ENCODE data around the gene C3orf70.

Gene C3orf70

GRCh38 chr3:185075547-185075946 lies 77.3 kb downstream of the C3orf70 start:
- TF ChIP-seq POLR2AphosphoS5 (IDR thresholded peaks at IDR 0.05; ENCODE audit: low read depth) (no peak), CTCF (IDR thresholded peaks at IDR 0.05; ENCODE audit: insufficient read depth, low read length) (no peak), GABPA (IDR thresholded peaks at IDR 0.05; ENCODE audit: low read depth) (no peak), SPI1 (IDR thresholded peaks at IDR 0.05; ENCODE audit: borderline replicate concordance, low read depth) (no peak)
- TF ChIP-seq, protein P1, sequence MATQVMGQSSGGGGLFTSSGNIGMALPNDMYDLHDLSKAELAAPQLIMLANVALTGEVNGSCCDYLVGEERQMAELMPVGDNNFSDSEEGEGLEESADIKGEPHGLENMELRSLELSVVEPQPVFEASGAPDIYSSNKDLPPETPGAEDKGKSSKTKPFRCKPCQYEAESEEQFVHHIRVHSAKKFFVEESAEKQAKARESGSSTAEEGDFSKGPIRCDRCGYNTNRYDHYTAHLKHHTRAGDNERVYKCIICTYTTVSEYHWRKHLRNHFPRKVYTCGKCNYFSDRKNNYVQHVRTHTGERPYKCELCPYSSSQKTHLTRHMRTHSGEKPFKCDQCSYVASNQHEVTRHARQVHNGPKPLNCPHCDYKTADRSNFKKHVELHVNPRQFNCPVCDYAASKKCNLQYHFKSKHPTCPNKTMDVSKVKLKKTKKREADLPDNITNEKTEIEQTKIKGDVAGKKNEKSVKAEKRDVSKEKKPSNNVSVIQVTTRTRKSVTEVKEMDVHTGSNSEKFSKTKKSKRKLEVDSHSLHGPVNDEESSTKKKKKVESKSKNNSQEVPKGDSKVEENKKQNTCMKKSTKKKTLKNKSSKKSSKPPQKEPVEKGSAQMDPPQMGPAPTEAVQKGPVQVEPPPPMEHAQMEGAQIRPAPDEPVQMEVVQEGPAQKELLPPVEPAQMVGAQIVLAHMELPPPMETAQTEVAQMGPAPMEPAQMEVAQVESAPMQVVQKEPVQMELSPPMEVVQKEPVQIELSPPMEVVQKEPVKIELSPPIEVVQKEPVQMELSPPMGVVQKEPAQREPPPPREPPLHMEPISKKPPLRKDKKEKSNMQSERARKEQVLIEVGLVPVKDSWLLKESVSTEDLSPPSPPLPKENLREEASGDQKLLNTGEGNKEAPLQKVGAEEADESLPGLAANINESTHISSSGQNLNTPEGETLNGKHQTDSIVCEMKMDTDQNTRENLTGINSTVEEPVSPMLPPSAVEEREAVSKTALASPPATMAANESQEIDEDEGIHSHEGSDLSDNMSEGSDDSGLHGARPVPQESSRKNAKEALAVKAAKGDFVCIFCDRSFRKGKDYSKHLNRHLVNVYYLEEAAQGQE (IDR thresholded peaks at IDR 0.05; ENCODE audit: insufficient replicate concordance, low read depth) = no peak
- Histone ChIP-seq H3K4me3 (replicated peaks; ENCODE audit: insufficient read depth, low read length) (no peak overlapping the region), H3K27me3 (ENCODE audit: insufficient read depth, poor library complexity, severe bottlenecking) (no peaks in the 10 kb centered on the region), H3K27ac (replicated peaks) (no peak overlapping the region)
- DNase-seq (ENCODE audit: low read depth in 1 of 2, low spot score in 1 of 2) = no peak

DNA sequence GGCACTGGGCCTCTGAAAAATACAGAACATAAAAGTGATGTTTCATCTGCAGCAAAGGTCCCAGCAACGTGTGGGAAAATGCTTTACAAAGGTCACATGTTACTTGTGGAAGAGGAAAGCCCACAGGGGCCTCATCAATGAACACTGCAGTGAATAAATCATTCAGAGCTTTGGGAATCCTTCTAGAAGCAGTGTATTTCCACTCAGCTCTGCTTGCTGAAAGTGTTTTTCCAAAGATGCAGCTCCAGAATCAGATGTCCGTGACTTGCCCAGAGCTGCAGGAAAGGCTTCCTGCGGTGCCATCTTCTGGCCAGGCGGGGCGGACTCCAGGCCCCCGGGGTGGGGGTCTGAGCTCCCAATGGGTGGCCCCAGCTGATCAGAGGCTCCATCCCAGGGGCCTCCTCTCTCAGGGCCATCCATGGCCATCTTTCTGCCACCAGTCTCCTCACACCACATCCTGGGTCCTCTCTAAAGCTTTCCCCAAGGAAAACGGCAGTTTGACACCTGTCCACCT lies 81.5 kb downstream of the C3orf70 start:
- Histone ChIP-seq H3K27ac (replicated peaks) (no peak overlapping the region), H3K27me3 (ENCODE audit: insufficient read depth, poor library complexity, severe bottlenecking) (no peaks in the 10 kb centered on the region), H3K4me3 (replicated peaks; ENCODE audit: insufficient read depth, low read length) (no peak overlapping the region)
- DNase-seq (ENCODE audit: low read depth in 1 of 2, low spot score in 1 of 2) = no peak
- TF ChIP-seq CTCF (IDR thresholded peaks at IDR 0.05; ENCODE audit: insufficient read depth, low read length) = no peak
- TF ChIP-seq SPI1 (IDR thresholded peaks at IDR 0.05; ENCODE audit: borderline replicate concordance, low read depth) = no peak
- TF ChIP-seq, protein P1 (IDR thresholded peaks at IDR 0.05; ENCODE audit: insufficient replicate concordance, low read depth) = no peak
- no peak for TF ChIP-seq POLR2AphosphoS5 (IDR thresholded peaks at IDR 0.05; ENCODE audit: low read depth)
- no peak for TF ChIP-seq GABPA (IDR thresholded peaks at IDR 0.05; ENCODE audit: low read depth)

DNA sequence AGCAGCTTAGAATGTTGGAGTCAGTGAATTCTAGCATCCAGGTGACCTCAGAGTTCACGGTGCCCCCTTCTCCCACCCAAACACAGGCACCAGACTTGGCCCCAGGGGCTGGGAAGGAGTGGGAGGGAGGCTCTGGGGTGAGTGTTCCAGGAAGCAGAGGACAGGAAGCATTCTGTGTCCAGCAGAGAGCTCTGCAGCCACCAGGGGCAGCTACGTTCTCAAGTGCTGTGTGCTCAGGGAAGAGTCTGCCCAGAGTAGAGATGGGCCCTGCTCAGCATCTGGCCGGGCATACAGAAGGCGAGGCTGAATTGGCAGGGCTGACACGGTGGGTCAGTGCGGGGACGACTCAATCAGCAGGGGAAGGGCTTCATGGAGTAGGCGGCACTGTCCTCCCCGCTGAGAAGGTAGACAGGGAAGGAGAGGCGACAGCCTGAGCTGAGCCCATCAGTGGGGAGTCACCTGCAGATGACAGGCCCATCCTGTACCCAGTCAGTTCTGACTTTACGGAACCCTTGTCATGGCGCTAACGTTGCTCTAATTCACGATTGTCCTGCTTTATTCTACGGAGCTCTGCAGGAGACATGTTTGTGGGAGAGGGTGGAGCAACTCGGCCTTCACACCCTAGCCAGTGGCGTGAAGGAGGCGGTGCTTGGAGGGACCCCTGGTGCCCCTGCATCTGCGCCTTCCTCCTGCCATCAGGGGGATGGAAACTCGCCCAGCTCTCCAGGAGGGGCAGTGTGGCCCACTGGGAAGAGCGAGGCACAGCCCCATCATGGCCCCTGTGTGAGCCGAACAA lies 82.2 kb downstream of the C3orf70 start:
- no peak for DNase-seq (ENCODE audit: low read depth in 1 of 2, low spot score in 1 of 2)
- H3K4me3 ChIP-seq (replicated peaks; ENCODE audit: insufficient read depth, low read length) = no peak overlapping the region
- TF ChIP-seq GABPA (IDR thresholded peaks at IDR 0.05; ENCODE audit: low read depth) (no peak), SPI1 (IDR thresholded peaks at IDR 0.05; ENCODE audit: borderline replicate concordance, low read depth) (no peak), CTCF (IDR thresholded peaks at IDR 0.05; ENCODE audit: insufficient read depth, low read length) (no peak), POLR2AphosphoS5 (IDR thresholded peaks at IDR 0.05; ENCODE audit: low read depth) (no peak)
- TF ChIP-seq, protein P1 (IDR thresholded peaks at IDR 0.05; ENCODE audit: insufficient replicate concordance, low read depth) = no peak
- H3K27ac ChIP-seq (replicated peaks) = no peak overlapping the region
- no peaks in the 10 kb centered on the region for H3K27me3 ChIP-seq (ENCODE audit: insufficient read depth, poor library complexity, severe bottlenecking)
